ENCODE results near the gene ERF. TPM values are rescaled to one million over a fixed set of nuclear protein-coding genes. Genes with fewer than 3 reads are reported as not detected.

ERF gene
- total RNA-seq, 2 experiments from 2014 or later = 52.4 to 55.6 TPM

DNA sequence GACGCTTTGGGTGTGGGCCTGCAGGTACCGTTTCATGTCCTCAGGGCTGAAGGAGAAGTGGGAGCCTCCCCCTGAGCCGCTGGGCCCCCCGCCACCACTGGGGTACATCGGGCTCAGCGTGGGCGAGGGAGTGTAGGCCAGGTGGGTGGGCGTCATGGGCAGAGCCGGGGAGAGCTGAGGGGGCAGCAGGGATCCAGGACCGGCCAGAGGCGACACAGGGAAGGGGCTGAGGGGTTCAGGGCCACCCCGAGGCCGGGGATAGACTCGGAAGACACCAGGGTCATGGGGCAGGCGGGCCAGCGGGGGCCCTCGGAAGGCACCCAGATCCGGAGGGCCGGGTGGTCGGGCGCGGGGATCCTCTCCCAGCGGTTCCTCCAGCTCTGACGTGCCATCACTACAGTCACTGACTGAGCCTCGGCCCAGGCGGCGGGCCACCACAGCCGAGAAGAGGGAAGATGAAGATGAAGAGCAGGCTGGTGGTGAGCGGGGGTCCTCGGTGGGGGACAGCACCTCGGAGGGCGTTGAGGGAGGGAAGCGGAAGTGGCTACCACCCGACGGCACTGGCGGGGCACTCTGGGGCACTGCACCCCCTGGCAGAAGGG lies 5.7 kb downstream of the ERF start:
- H3K36me3 Mint-ChIP-seq (ENCODE audit: low read depth) = peaks cover 16% of the 10 kb centered on the region
- H3K4me3 Mint-ChIP-seq = no peak overlapping the region
- H3K27me3 Mint-ChIP-seq (ENCODE audit: low read depth) = no peaks in the 10 kb centered on the region
- no peak for DNase-seq
- H3K9me3 Mint-ChIP-seq = no peaks in the 10 kb centered on the region
- H3K4me1 Mint-ChIP-seq (ENCODE audit: low read depth) = peaks cover 51% of the 10 kb centered on the region
- CTCF ChIA-PET = interaction anchor here (1.2 to 2.8 kb wide), 2 partner anchors 30 kb away, joined by 4 to 15 read pairs; no protein-coding TSS in a partner anchor
- no peak overlapping the region for H3K27ac Mint-ChIP-seq
- intact Hi-C loops (cut with micrococcal nuclease) = loop anchor here (10.0 kb wide), 1 partner anchor 364 kb away; the partner anchor contains the start of gene ARHGEF1

DNA sequence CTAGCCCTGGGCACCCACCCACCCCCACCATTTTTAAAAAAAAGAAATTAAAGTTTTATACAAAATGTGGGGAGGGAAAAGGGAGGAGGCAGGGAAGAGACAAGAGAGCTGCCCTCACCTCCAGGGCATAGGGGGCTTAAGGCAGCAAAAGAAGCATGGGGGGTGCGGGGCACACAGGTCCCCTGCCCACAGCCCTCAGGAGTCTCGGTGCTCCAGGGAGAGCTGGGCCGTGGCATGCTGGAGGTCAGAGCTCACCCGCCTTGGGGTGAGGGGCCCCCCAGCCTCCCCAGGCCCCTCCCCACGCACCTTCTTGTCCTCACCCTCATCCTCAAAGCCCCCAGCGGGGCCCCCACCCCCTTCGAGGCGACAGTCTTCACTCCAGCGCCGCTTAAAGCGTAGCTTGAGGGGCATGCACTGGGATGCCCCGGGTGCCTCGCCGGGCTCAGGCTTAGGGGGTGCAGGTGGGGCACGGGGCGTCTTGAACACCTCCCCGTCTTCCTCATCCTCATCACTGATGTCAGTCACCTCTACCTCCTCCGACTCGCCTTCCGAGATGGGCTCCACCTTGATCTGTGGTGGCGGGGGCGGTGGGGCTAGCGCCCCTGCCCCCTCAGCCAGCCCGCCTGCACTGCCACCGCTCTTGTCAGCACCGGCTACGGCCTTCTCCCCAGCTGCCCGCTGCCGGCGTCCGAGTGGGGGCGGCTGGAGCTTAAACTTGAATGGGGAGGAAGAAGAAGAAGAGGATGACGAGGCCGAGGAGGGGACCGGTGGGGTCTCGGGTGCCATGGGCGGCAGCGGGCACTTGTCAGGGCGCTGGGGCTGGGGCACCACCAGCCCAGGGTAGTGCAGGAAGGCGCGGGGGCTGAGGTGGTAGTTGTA lies 6.4 kb downstream of the ERF start:
- H3K27me3 Mint-ChIP-seq (ENCODE audit: low read depth) = no peaks in the 10 kb centered on the region
- CTCF ChIA-PET = interaction anchor here (1.2 kb wide), 1 partner anchor 31 kb away, joined by 4 read pairs; no protein-coding TSS in a partner anchor
- no peak for DNase-seq
- no peak overlapping the region for H3K27ac Mint-ChIP-seq
- peaks cover 16% of the 10 kb centered on the region for H3K36me3 Mint-ChIP-seq (ENCODE audit: low read depth)
- no peaks in the 10 kb centered on the region for H3K9me3 Mint-ChIP-seq
- H3K4me3 Mint-ChIP-seq = no peak overlapping the region
- intact Hi-C loops (cut with micrococcal nuclease) = loop anchor here (10.0 kb wide), 1 partner anchor 364 kb away; the partner anchor contains the start of gene ARHGEF1
- H3K4me1 Mint-ChIP-seq (ENCODE audit: low read depth) = peaks cover 51% of the 10 kb centered on the region

DNA sequence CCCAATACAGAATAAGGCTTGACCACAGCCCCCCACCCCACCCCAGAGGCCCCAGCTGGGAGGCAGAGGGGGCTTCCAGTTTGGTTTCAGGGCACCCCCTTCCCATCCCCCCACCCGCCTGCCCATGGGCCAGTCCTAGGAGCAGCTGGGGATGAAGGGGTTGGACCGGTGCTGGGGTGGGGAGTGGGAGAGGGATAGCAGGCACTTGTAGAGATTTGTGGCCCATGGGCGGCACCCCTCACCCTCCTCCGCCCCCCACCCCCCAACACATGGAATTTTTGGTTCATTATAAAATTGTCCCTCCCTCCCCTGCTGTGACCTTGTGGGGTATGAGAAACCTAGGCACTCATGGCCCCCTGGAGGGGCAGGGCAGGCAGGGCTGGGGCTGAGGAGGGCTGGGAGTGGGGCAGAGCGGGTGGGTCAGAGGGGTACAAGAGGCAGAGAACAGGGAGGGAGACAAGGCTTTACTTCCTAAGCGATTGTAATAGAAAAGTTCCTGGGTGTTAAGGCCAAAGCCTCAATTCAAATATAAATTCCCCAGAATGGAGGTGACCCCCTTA lies 7.2 kb downstream of the ERF start:
- intact Hi-C loops (cut with micrococcal nuclease) = loop anchor here (10.0 kb wide), 1 partner anchor 363 kb away; the partner anchor contains the start of gene ARHGEF1
- Mint-ChIP-seq H3K27ac (peak overlapping the region; percentile 41), H3K27me3 (ENCODE audit: low read depth) (no peaks in the 10 kb centered on the region), H3K4me3 (no peak overlapping the region), H3K36me3 (ENCODE audit: low read depth) (peaks cover 12% of the 10 kb centered on the region), H3K9me3 (no peaks in the 10 kb centered on the region), H3K4me1 (ENCODE audit: low read depth) (peaks cover 48% of the 10 kb centered on the region)
- CTCF ChIA-PET = interaction anchor here (0.6 to 6.0 kb wide), 4 partner anchors 31 to 64 kb away, joined by 3 to 57 read pairs (median 5); no protein-coding TSS in a partner anchor
- no peak for DNase-seq

DNA sequence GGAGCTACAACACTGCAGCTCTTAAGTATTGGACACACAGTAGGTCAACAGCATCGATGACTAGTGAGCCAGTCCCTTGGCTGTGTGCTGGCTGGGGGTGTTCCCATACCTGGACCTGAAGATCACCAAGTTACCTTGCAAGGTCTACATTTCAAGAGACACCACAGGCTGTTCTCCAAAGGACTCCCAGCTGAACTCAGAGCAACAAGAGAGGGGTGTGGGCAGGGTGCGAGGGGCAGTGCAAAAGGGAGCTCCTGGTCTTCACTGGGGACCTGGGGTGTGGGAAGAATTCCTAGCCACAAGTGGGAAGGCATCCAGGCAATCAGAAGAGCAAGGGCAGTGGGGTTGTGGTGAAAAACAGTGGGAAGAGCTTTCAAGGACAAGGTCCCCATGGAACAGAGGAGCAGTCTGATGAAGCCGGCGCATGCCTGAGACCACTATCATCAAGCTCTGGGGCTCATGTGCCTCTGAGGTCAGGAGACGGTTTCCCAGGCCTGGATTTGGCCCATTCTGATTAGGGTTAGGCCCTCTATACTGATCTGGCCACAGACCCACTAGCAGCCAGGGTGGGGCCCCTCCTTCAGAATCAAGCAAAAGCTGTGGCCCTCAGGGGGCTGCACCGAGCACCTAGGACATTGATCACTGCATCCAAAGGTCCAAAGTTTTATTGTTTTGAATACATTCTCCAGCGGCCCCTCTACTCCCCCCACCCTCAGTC lies 7.8 kb downstream of the ERF start:
- H3K4me1 Mint-ChIP-seq (ENCODE audit: low read depth) = peaks cover 42% of the 10 kb centered on the region
- CTCF ChIA-PET = interaction anchor here (0.6 to 6.0 kb wide), 6 partner anchors 32 to 124 kb away, joined by 3 to 57 read pairs (median 3); no protein-coding TSS in a partner anchor
- no peaks in the 10 kb centered on the region for H3K9me3 Mint-ChIP-seq
- no peak overlapping the region for H3K4me3 Mint-ChIP-seq
- DNase-seq = no peak
- intact Hi-C loops (cut with micrococcal nuclease) = loop anchor here (10.0 kb wide), 1 partner anchor 362 kb away; the partner anchor contains the start of gene ARHGEF1
- H3K27me3 Mint-ChIP-seq (ENCODE audit: low read depth) = no peaks in the 10 kb centered on the region
- peaks cover 10% of the 10 kb centered on the region for H3K36me3 Mint-ChIP-seq (ENCODE audit: low read depth)
- peak overlapping the region; percentile 70 for H3K27ac Mint-ChIP-seq

DNA sequence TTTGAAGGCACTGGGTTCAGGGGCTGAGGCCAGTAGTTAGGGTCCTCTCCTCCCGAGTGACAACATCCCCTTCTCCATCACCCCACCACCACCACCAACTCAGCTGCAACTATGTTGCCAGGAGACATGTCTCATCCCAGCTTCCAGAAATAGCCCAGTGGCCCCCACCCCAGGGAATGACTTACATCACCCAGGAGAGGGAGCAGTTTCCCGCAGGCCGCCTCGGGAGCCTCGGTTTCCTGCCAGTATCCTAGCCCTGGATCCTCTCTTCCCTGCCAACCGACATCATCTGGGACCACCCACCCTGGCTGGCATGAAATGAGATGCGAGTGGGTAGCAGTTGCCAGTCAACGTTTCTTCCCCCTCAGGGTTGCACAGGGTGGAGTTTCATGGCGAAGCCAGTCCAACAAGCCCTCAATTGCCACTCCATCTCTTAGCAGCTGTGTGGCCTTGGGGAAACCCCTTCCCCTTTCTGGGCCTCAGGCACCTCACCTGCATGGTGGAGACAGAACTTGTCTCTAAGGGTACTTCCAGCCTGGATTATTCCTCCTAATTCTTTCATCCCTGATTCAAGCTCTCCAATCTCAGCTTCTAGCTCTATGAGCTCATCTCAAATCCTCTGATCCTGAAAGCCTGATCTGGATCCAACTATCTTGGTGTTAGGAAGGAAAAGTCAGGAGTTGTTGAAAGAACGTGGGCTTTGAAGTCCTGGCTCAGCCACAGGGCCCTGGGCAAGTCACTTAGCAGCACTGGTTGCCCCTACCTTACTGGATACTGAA lies 8.6 kb downstream of the ERF start:
- DNase-seq = peak; percentile 56

DNA sequence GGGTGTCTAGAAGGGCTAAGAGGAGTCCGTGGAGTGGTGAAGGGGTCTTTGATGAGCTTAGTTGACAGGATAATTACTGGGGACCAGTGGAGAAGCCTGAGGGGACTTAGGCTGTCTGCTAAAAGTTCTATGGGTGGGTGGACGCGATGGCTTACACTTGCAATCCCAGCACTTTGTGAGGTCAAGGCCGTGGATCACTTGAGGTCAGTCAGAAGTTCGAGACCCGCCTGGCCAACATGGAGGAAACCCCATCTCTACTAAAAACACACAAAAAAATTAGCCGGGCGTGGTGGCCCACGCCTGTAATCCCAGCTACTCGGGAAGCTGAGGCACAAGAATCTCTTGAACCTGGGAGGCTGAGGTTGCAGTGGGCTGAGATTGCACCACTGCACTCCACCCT lies 9.7 kb downstream of the ERF start:
- no peaks in the 10 kb centered on the region for H3K27me3 Mint-ChIP-seq (ENCODE audit: low read depth)
- intact Hi-C loops (cut with micrococcal nuclease) = loop anchor here (10.0 kb wide), 1 partner anchor 360 kb away; the partner anchor contains the start of gene ARHGEF1

More for the DNA sequence above, 8.6 kb downstream of the ERF start:
- no peak overlapping the region for H3K4me3 Mint-ChIP-seq
- intact Hi-C loops (cut with micrococcal nuclease) = loop anchor here (10.0 kb wide), 1 partner anchor 362 kb away; the partner anchor contains the start of gene ARHGEF1
- peaks cover 10% of the 10 kb centered on the region for H3K36me3 Mint-ChIP-seq (ENCODE audit: low read depth)
- H3K27ac Mint-ChIP-seq = peak overlapping the region; percentile 70
- no peaks in the 10 kb centered on the region for H3K27me3 Mint-ChIP-seq (ENCODE audit: low read depth)
- no peaks in the 10 kb centered on the region for H3K9me3 Mint-ChIP-seq
- CTCF ChIA-PET = interaction anchor here (0.8 to 6.0 kb wide), 6 partner anchors 33 to 123 kb away, joined by 3 to 57 read pairs (median 3); no protein-coding TSS in a partner anchor
- peaks cover 39% of the 10 kb centered on the region for H3K4me1 Mint-ChIP-seq (ENCODE audit: low read depth)

DNA sequence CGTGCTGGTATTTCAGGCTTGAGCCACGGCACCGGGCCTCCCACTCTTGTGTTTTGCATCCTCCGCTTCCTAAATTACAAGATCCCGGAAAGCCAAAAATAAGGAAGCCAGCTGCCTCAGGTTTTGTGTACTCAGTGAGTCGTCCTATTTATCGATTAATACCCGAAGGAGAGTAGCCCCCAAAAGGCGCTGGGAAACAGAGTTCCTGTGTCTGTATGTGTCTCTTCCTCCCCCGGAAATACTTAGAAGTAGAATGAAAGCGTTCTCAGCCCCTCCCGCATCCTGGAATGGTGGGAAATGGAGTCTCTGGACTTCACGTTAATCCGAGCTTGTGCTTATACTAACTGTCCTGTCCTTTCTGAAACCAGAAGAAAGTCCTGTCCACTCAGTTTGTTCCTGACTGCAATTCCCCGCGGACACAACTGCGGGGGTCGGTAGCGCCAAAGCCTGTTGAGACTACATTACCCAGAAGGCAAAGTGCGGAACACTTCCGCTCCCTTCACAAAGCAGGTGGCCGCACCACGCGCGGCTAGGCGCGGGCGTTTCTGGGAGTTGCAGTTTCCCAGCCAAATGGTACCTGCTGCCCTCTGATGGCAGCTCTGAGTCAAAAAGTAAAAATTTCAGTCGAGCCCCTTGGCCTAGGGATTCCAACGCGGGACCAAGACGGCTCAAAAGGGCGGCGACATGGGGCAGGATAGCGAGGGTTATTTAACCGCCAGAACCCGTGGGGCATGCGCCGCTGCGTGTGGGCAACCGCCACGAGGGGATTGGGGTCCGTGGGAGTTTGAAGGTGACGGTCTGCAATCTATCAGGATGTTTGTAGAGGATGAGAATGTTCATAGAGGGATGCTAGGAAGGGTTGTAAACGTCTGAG lies 10.3 kb downstream of the ERF start:
- Mint-ChIP-seq H3K27me3 (ENCODE audit: low read depth) (no peaks in the 10 kb centered on the region), H3K4me3 (peak overlapping the region; percentile 86), H3K9me3 (no peaks in the 10 kb centered on the region), H3K4me1 (ENCODE audit: low read depth) (peaks cover 46% of the 10 kb centered on the region), H3K27ac (peak overlapping the region; percentile 99), H3K36me3 (ENCODE audit: low read depth) (peaks cover 12% of the 10 kb centered on the region)
- intact Hi-C loops (cut with micrococcal nuclease) = loop anchor here (1.0 to 10.0 kb wide), 7 partner anchors 10 to 360 kb away; partner anchors contain the start of genes ARHGEF1, MEGF8, PAFAH1B3 and PRR19
- CTCF ChIA-PET = interaction anchor here (0.8 to 6.0 kb wide), 3 partner anchors 30 to 54 kb away, joined by 3 to 57 read pairs (median 4); no protein-coding TSS in a partner anchor
- DNase-seq = peak; percentile 96

More for the DNA sequence above, 9.7 kb downstream of the ERF start:
- Mint-ChIP-seq H3K4me3 (peak overlapping the region; percentile 86), H3K27ac (peak overlapping the region; percentile 99), H3K36me3 (ENCODE audit: low read depth) (peaks cover 11% of the 10 kb centered on the region), H3K9me3 (no peaks in the 10 kb centered on the region), H3K4me1 (ENCODE audit: low read depth) (peaks cover 42% of the 10 kb centered on the region)
- DNase-seq = no peak
- CTCF ChIA-PET = interaction anchor here (1.3 to 6.0 kb wide), 3 partner anchors 30 to 54 kb away, joined by 4 to 57 read pairs (median 4); no protein-coding TSS in a partner anchor

DNA sequence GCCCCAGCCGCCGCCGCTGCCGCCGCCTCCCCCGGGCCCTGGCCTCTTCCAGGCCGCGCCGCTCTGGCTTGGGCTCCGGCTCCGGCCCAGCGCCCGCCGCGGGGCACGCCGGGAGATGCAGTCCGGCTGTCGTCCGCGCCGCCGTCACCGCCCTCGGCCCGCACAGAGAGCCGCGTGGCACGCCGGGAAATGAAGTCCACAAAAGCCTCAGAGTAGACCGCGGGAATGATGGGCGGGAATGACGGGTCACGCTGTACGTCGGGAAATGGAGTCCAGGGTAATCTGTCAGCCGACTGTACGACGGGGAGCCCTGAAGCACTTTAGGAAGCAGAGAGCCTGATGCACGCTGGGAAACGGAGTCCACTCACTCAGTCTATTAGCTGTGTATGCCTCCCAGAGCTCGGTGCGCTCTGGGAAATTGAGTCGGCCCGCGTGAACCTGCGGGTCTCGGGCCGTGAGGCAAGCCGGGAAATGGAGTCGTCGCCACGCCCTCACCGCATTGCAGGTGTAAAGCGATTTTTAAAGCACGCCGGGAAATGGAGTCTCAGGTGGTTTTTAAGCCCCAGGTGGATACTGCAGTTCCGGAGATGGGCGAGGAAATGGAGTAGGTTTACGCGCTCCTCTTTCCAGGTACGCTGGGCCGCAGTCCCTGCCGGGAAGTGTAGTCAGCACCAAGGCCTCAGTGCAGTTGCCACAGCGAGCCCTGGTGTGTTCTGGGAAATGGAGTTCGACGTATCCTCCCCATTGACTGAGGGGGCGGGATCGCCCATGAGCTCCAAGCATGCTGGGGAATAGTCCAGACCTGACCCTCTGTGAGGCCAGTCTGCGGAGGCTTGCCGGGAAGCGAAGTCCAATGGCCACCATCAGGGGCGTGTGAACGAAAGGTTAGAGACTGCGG lies 12.2 kb downstream of the ERF start, which contains the start of gene GSK3A:
TSS of gene GSK3A (minus strand) at position 91 of the 898 bp plus-strand sequence. CDS start 137 bp downstream, outside the sequence.
- H3K27me3 Mint-ChIP-seq (ENCODE audit: low read depth) = no peaks in the 10 kb centered on the region
- CTCF ChIA-PET = interaction anchor here (0.6 to 6.0 kb wide), 8 partner anchors 12 to 519 kb away, joined by 3 to 57 read pairs (median 4); no protein-coding TSS in a partner anchor
- peaks cover 10% of the 10 kb centered on the region for H3K36me3 Mint-ChIP-seq (ENCODE audit: low read depth)
- H3K4me1 Mint-ChIP-seq (ENCODE audit: low read depth) = peaks cover 53% of the 10 kb centered on the region
- peak within 1 kb of the TSS; percentile 87 for H3K4me3 Mint-ChIP-seq
- no peaks in the 10 kb centered on the region for H3K9me3 Mint-ChIP-seq
- H3K27ac Mint-ChIP-seq = peak within 1 kb of the TSS; percentile 99
- peak; percentile 97 for DNase-seq
- intact Hi-C loops (cut with micrococcal nuclease) = loop anchor here (1.0 to 10.0 kb wide), 9 partner anchors 22 to 383 kb away; partner anchors contain the start of genes ARHGEF1, RABAC1, ZNF526 and ZNF574

DNA sequence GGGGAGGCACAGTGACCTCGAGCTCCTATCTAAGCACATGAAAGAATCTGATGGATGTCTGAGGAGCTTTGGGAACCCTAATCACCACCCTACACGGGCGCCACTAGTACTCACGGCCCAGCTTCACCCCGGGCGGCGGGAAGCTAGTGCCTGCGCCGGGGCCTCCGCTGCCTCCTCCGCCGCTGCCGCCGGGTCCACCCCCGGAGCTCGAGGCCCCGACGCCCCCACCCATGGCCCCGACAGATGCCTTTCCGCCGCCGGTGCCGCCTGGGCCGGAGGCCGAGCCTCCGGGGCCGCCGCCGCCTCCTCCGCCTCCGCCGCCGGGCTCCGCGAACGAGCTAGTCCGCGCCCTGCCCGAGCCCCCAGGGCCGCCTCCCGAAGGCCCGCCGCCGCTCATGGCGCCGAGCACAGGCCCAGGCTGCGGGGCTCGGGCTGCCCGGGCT lies 12.8 kb downstream of the ERF start:
- Mint-ChIP-seq H3K4me3 (peak overlapping the region; percentile 87), H3K9me3 (no peaks in the 10 kb centered on the region), H3K36me3 (ENCODE audit: low read depth) (peaks cover 9% of the 10 kb centered on the region), H3K4me1 (ENCODE audit: low read depth) (peaks cover 50% of the 10 kb centered on the region), H3K27me3 (ENCODE audit: low read depth) (no peaks in the 10 kb centered on the region), H3K27ac (peak overlapping the region; percentile 82)
- intact Hi-C loops (cut with micrococcal nuclease) = loop anchor here (1.0 to 10.0 kb wide), 8 partner anchors 22 to 383 kb away; partner anchors contain the start of genes ARHGEF1, RABAC1, ZNF526 and ZNF574
- peak; percentile 35 for DNase-seq
- CTCF ChIA-PET = interaction anchor here (0.7 to 6.0 kb wide), 6 partner anchors 9 to 133 kb away, joined by 3 to 57 read pairs (median 6); partner anchors contain the start of gene ZNF526

Data from activated naive CD4-positive, alpha-beta T cell treated with anti-CD3 and anti-CD28 coated beads for 36 hours (primary cell).